ENCODE measurements around the gene FCHSD1.
A peak's percentile ranks its signal among the peaks of the same experiment; 100 is the strongest.

The FCHSD1 gene

DNA sequence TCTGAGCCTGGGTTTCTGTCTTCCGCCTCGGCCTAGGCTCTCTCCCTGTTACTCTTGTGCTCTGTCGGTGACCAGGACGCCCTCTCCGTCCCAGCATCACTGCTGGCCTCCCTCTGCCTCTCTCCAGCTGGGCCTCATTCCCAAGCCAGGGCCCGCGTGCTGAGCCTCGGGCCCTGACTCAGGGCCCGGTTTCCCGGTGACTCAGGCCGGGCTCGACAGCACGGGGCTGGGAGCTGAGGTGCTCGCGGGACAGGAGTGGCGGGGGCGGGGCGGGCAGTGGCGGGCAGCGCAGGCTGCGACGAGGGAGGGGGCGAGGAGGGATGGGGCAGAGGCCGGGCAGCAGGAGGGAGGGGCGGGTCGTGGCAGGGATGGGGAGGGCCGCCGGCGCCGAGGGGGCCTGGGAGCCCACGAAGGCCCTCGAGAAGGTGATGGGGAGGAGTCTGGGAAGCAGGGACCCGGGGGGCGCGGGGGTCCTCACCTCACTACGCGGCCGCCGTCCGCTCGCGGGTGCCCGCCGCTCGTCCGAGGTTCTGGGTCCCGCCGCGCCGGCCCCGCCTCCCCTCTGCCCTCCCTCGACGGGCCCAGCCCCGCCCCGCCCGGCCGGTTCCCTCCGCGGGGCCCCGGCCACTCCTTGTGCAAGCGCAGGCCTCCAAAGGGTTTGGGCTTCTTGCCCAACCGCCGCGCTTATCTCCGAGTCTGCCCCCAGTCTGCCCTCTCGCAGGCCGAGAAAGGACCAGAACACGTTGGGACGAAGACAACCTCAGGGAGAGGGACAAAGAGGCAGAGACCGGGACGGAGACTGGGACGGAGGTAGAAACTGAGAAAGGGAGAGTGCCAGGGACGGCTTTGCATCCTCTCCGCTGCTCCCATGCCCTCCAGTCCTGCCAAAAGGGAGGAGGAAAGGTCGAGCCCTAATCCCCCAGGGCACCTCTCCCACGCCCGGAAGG lies 30.8 kb upstream of the FCHSD1 start, which contains the start of gene ARAP3:
ARAP3 (minus strand) TSS at position 536 of the 947 bp plus-strand sequence. CDS start 1,744 bp downstream, outside the sequence.
- TF ChIP-seq, protein P1, sequence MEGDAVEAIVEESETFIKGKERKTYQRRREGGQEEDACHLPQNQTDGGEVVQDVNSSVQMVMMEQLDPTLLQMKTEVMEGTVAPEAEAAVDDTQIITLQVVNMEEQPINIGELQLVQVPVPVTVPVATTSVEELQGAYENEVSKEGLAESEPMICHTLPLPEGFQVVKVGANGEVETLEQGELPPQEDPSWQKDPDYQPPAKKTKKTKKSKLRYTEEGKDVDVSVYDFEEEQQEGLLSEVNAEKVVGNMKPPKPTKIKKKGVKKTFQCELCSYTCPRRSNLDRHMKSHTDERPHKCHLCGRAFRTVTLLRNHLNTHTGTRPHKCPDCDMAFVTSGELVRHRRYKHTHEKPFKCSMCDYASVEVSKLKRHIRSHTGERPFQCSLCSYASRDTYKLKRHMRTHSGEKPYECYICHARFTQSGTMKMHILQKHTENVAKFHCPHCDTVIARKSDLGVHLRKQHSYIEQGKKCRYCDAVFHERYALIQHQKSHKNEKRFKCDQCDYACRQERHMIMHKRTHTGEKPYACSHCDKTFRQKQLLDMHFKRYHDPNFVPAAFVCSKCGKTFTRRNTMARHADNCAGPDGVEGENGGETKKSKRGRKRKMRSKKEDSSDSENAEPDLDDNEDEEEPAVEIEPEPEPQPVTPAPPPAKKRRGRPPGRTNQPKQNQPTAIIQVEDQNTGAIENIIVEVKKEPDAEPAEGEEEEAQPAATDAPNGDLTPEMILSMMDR (IDR thresholded peaks at IDR 0.05; ENCODE audit: low read depth, low read length) = no peak
- H3K4me3 ChIP-seq (replicated peaks in 1 of 2; ENCODE audit: low read depth in 2 of 2, low read length in 2 of 2) = peak within 1 kb of the TSS; percentile 44 to 58
- peak; percentile 91 to 93 for DNase-seq (ENCODE audit: low read depth in 2 of 2)

DNA sequence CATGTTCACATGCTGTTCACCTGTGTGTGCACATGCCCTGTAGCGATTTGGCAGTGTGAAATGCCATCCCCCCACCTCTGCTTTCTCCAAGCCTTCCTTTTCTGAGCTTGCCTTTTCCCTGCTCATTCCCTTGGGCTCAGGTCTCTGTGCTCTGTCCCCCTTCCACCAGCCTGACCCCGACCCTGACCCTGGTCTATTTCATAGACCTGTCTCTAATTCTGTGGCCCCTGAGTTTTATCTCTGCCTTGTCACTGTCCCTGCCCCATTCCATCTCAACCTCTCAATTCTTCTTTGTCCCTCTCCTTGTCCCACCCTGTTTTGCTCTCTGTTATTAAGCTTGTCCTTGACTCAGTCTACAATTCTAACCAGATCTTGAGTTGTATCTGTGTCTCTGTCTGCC lies 30.1 kb upstream of the FCHSD1 start:
- H3K4me3 ChIP-seq (replicated peaks in 1 of 2; ENCODE audit: low read depth in 2 of 2, low read length in 2 of 2) = peak overlapping the region; percentile 44 to 58
- no peak for DNase-seq (ENCODE audit: low read depth in 2 of 2)
- TF ChIP-seq, protein P1 (IDR thresholded peaks at IDR 0.05; ENCODE audit: low read depth, low read length) = no peak

DNA sequence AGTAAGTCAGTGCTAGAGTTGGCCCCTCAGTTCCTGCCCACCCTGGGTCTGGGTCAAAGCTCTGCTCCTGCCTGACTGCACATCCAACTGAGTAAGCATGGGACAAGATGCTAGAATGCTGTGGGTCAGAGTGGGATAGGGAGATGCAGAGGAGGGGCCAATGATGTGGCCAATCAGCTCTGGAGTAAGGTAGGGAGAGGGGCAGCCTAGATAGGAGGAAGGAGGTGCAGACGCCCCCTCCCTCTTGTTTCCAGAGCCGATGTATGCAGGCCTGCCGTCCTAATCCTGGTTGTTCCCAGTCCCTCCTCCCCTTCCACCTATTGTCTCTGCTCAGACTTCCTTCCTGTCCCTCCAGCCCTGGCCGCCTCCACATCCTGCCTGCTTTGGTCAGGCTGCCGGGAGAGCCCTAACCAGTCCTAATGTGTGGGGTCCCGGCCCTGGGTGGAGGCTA lies 29.6 kb upstream of the FCHSD1 start:
- H3K4me3 ChIP-seq (replicated peaks in 1 of 2; ENCODE audit: low read depth in 2 of 2, low read length in 2 of 2) = peak overlapping the region; percentile 44 to 58
- TF ChIP-seq, protein P1 (IDR thresholded peaks at IDR 0.05; ENCODE audit: low read depth, low read length) = no peak
- peak; percentile 73 to 80 for DNase-seq (ENCODE audit: low read depth in 2 of 2)

DNA sequence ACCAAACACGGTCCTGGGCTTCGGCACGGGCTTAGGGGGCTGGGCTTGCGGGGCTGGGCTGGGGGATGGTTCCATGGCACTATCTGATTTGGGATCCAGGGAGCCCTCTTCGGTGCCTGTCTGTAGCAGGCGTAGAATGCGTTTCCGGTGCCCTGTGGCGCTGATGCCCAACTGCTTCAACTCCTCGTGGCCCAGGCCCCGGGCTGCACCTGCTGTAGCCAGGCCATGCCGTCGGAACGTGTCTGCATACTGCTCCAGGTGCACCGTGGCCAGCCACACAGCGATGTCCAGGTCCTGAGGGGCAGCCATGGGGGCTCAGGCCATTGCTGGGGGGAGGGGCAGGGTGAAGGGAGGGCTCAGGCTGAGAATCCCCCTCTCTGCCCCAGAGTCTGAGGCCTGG lies 29.0 kb upstream of the FCHSD1 start:
- peak overlapping the region in 1 of 2 donors; percentile 58 for H3K4me3 ChIP-seq (replicated peaks in 1 of 2; ENCODE audit: low read depth in 2 of 2, low read length in 2 of 2)
- TF ChIP-seq, protein P1 (IDR thresholded peaks at IDR 0.05; ENCODE audit: low read depth, low read length) = no peak
- no peak for DNase-seq (ENCODE audit: low read depth in 2 of 2)

DNA sequence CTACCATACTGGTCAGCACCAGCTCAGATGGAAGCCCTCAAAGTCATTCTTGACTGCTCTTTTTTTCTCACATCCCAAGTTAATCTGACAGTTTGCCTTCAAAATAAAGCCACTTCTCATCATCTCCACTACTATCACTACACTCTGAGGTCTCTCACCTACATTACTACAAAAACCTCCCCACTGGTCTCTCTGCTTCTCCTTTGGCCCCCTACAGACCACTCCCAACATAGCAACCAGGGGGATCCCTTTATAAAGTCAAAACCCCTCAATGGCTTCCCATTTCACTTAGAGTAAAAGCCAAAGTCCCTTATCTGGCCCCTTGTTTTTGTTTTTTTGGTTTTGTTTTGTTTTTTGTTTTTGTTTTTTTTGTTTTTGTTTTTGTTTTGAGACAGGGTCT lies 26.2 kb upstream of the FCHSD1 start:
- DNase-seq (ENCODE audit: low read depth in 2 of 2) = no peak
- TF ChIP-seq, protein P1 (IDR thresholded peaks at IDR 0.05; ENCODE audit: low read depth, low read length) = peak; percentile 20
- no peak overlapping the region for H3K4me3 ChIP-seq (replicated peaks in 1 of 2; ENCODE audit: low read depth in 2 of 2, low read length in 2 of 2)

DNA sequence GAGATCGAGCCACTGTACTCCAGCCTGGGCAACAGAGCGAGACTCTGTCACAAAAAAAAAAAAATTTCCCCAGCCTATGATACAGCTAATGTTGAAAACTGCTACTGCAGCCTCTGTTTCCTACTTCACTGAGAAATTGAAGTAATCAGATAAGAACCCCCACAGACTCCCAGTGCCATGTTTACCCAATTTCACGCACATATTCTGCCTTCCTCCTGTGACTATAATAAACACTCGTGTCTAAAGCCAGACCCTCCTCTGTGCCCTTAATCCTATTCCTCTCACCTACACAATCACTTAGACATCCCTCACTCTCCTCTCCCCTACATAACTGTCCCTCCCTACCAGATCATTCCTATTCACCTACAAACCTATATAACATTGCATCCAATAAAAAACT lies 24.5 kb upstream of the FCHSD1 start:
- no peak overlapping the region for H3K4me3 ChIP-seq (replicated peaks in 1 of 2; ENCODE audit: low read depth in 2 of 2, low read length in 2 of 2)
- DNase-seq (ENCODE audit: low read depth in 2 of 2) = no peak
- TF ChIP-seq, protein P1 (IDR thresholded peaks at IDR 0.05; ENCODE audit: low read depth, low read length) = no peak

All from cardiac fibroblast (primary cell).